HG02678 (cell line): ENCODE data around the gene FOXC2.

Source experiments
- ATAC-seq: cut with Tn5 transposase; IDR thresholded peaks from one replicate; pipeline ENCODE4 v1.9.1; 2021; ENCODE audit warnings: mild to moderate bottlenecking, moderate library complexity; ENCODE audit not compliant: unreplicated experiment

Gene FOXC2

GRCh38 chr16:86566601-86566965 is at the start of gene FOXC2:
Gene FOXC2 (plus strand): TSS chr16:86566829. CDS start chr16:86567336, 507 bp downstream.
- no peak for ATAC-seq

GRCh38 chr16:86517033-86517432 is 49.6 kb upstream of the FOXC2 start:
- no peak for ATAC-seq

- no peak for ATAC-seq
These were observed 48.9 kb upstream of the FOXC2 start for GRCh38 chr16:86517652-86518258.

GRCh38 chr16:86519007-86519648 is 47.5 kb upstream of the FOXC2 start:
- no peak for ATAC-seq

- ATAC-seq, result no peak
These were observed 46.8 kb upstream of the FOXC2 start for GRCh38 chr16:86519649-86520316.

GRCh38 chr16:86520317-86521210 is 46.1 kb upstream of the FOXC2 start:
- ATAC-seq, result no peak

- ATAC-seq, result no peak
These were observed 45.1 kb upstream of the FOXC2 start for GRCh38 chr16:86521236-86522197.

- ATAC-seq, result no peak
These were observed 44.0 kb upstream of the FOXC2 start for GRCh38 chr16:86522634-86523033.

- no peak for ATAC-seq
These were observed 43.4 kb upstream of the FOXC2 start for GRCh38 chr16:86523166-86523740.

- ATAC-seq, result no peak
These were observed 42.6 kb upstream of the FOXC2 start for GRCh38 chr16:86524029-86524428.

- no peak for ATAC-seq
These were observed 40.9 kb upstream of the FOXC2 start for GRCh38 chr16:86525696-86526095.

- no peak for ATAC-seq
These were observed 39.3 kb upstream of the FOXC2 start for GRCh38 chr16:86527366-86527765.

- no peak for ATAC-seq
These were observed 38.3 kb upstream of the FOXC2 start for GRCh38 chr16:86528061-86528929.

- ATAC-seq, result no peak
These were observed 37.5 kb upstream of the FOXC2 start for GRCh38 chr16:86529160-86529559.

- no peak for ATAC-seq
These were observed 36.1 kb upstream of the FOXC2 start for GRCh38 chr16:86530251-86531190.

- ATAC-seq, result no peak
These were observed 35.5 kb upstream of the FOXC2 start for GRCh38 chr16:86531191-86531545.

- no peak for ATAC-seq
These were observed 34.7 kb upstream of the FOXC2 start for GRCh38 chr16:86531641-86532525.
